Measurements from ENCODE around the gene TRIM44.

DNA sequence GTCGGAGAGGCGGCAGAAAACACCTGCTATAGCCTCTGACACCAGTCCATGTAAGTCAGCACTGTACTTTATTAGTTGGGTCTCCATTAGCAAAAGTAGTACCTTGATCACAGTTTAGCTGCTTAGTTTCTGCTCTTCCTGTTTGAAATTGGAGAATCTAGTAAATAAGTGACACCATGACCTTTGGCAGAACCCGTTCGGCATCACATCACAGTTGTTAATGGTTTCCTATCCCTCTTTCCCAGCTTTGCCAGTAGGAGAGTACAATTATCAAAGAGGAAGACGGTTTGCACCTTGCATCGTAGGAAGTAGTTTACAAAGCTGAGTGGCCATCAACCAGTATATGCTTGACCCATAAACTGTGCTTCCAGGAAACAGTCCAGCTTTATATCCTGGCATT, 101.8 kb downstream of the TRIM44 start:
- TF ChIP-seq, protein P1, sequence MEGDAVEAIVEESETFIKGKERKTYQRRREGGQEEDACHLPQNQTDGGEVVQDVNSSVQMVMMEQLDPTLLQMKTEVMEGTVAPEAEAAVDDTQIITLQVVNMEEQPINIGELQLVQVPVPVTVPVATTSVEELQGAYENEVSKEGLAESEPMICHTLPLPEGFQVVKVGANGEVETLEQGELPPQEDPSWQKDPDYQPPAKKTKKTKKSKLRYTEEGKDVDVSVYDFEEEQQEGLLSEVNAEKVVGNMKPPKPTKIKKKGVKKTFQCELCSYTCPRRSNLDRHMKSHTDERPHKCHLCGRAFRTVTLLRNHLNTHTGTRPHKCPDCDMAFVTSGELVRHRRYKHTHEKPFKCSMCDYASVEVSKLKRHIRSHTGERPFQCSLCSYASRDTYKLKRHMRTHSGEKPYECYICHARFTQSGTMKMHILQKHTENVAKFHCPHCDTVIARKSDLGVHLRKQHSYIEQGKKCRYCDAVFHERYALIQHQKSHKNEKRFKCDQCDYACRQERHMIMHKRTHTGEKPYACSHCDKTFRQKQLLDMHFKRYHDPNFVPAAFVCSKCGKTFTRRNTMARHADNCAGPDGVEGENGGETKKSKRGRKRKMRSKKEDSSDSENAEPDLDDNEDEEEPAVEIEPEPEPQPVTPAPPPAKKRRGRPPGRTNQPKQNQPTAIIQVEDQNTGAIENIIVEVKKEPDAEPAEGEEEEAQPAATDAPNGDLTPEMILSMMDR (conservative IDR thresholded peaks at IDR 0.05; ENCODE audit: low read depth, low read length) = no peak
- no peak for TF ChIP-seq EZH2 (IDR thresholded peaks at IDR 0.05; ENCODE audit: borderline replicate concordance, low read depth, low read length, poor library complexity, severe bottlenecking)
